Measurements from ENCODE around the gene CNDP2.

Gene CNDP2

GRCh38 chr18:74488864-74489263 lies 7.3 kb upstream of the CNDP2 start:
- in situ Hi-C loops (cut with MboI; ENCODE audit: low sequenced_read_pairs, unreplicated experiment): no loop called here
- TF ChIP-seq CTCF (IDR thresholded peaks at IDR 0.05; ENCODE audit: borderline replicate concordance, control extremely low read depth, extremely low read depth, insufficient read depth, missing control alignments): no peak
- DNase-seq (ENCODE audit: low spot score): no peak

GRCh38 chr18:74489676-74490075 lies 6.5 kb upstream of the CNDP2 start:
- no peak for DNase-seq (ENCODE audit: low spot score)
- no peak for TF ChIP-seq CTCF (IDR thresholded peaks at IDR 0.05; ENCODE audit: borderline replicate concordance, control extremely low read depth, extremely low read depth, insufficient read depth, missing control alignments)
- in situ Hi-C loops (cut with MboI; ENCODE audit: low sequenced_read_pairs, unreplicated experiment): loop anchor here (10.0 kb wide), 1 partner anchor 135 kb away; no protein-coding TSS in a partner anchor

- no peak for TF ChIP-seq CTCF (IDR thresholded peaks at IDR 0.05; ENCODE audit: borderline replicate concordance, control extremely low read depth, extremely low read depth, insufficient read depth, missing control alignments)
- no peak for DNase-seq (ENCODE audit: low spot score)
- in situ Hi-C loops (cut with MboI; ENCODE audit: low sequenced_read_pairs, unreplicated experiment): loop anchor here (10.0 kb wide), 1 partner anchor 137 kb away; no protein-coding TSS in a partner anchor
These were observed 3.9 kb upstream of the CNDP2 start for GRCh38 chr18:74492259-74492658.

- peak; percentile 69 for TF ChIP-seq CTCF (IDR thresholded peaks at IDR 0.05; ENCODE audit: borderline replicate concordance, control extremely low read depth, extremely low read depth, insufficient read depth, missing control alignments)
- DNase-seq (ENCODE audit: low spot score): peak; percentile 44
- in situ Hi-C loops (cut with MboI; ENCODE audit: low sequenced_read_pairs, unreplicated experiment): loop anchor here (10.0 kb wide), 1 partner anchor 139 kb away; no protein-coding TSS in a partner anchor
These were observed 2.5 kb upstream of the CNDP2 start for GRCh38 chr18:74493689-74494088.

- no peak for DNase-seq (ENCODE audit: low spot score)
- in situ Hi-C loops (cut with MboI; ENCODE audit: low sequenced_read_pairs, unreplicated experiment): loop anchor here (10.0 kb wide), 1 partner anchor 140 kb away; no protein-coding TSS in a partner anchor
- no peak for TF ChIP-seq CTCF (IDR thresholded peaks at IDR 0.05; ENCODE audit: borderline replicate concordance, control extremely low read depth, extremely low read depth, insufficient read depth, missing control alignments)
These were observed 1.6 kb upstream of the CNDP2 start for GRCh38 chr18:74494514-74494913.

GRCh38 chr18:74496508-74497323 lies 553 bp downstream of the CNDP2 start:
- no peak for TF ChIP-seq CTCF (IDR thresholded peaks at IDR 0.05; ENCODE audit: borderline replicate concordance, control extremely low read depth, extremely low read depth, insufficient read depth, missing control alignments)
- in situ Hi-C loops (cut with MboI; ENCODE audit: low sequenced_read_pairs, unreplicated experiment): loop anchor here (10.0 kb wide), 1 partner anchor 142 kb away; no protein-coding TSS in a partner anchor

More at GRCh38 chr18:74496508-74497323, 553 bp downstream of the CNDP2 start:
- DNase-seq (ENCODE audit: low spot score): no peak

Data from GM13976 (cell line).